Endothelial cell of umbilical vein (primary cell): ENCODE measurements around the gene CEP350. TPM values are rescaled to one million over a fixed set of nuclear protein-coding genes. Genes with fewer than 3 reads are reported as not detected.

Source experiments
- BruUV-seq: library from RNA; stranded (reverse); fragments of 400-500 nt; replicated peaks from 2 replicates; lab custom pipeline; 2021; lab: Mats Ljungman, UMichigan
- CTCF ChIA-PET: fragments of 300-600, 350-600 bp; sonication (Branson Sonifier 250); formaldehyde crosslinking; loops from one replicate; lab custom pipeline; 2021; ENCODE audit warnings: antibody characterized with exemption, inconsistent platforms; lab: Charles Lee
- POLR2A ChIA-PET: fragments of 300-600, 350-600 bp; sonication (Branson Sonifier 250); formaldehyde crosslinking; loops from one replicate; lab custom pipeline; 2021; ENCODE audit warnings: antibody characterized with exemption, inconsistent platforms; lab: Charles Lee
- DNase-seq: peaks from one replicate; pipeline ENCODE4 v3.0.0-alpha.2; 2011; ENCODE audit warnings: low read depth, low spot score
- FAIRE-seq: peaks from 2 replicates; lab custom pipeline; 2011; peaks lifted over from hg19 to GRCh38; lab: Jason Lieb, UNC
- H2AFZ ChIP-seq: 2 replicates; pipeline ENCODE4 v1.6.0; 2012; ENCODE audit warnings: low read depth, low read length, control low read depth, inconsistent platforms
- H3K27ac ChIP-seq: 2 replicates; pipeline ENCODE4 v1.5.1; 2011; ENCODE audit warnings: low read depth, mild to moderate bottlenecking, control low read depth, low read length, moderate library complexity; ENCODE audit not compliant: insufficient read depth
- H3K27me3 ChIP-seq, 2 experiments: 2 replicates each; pipeline versions ENCODE4 v1.6.0 to v1.6.1; 2011; ENCODE audit warnings: low read length in 2 of 2, mixed read lengths in 1 of 2; ENCODE audit not compliant: control insufficient read depth in 2 of 2, insufficient read depth in 2 of 2
- H3K36me3 ChIP-seq, 2 experiments: 2 replicates in 1 of 2; 3 replicates in 1 of 2; pipeline ENCODE4 v1.5.1; 2011; ENCODE audit warnings: low read length in 2 of 2, mild to moderate bottlenecking in 1 of 2, moderate library complexity in 1 of 2; ENCODE audit not compliant: control insufficient read depth in 2 of 2, insufficient read depth in 2 of 2; ENCODE audit errors: extremely low read depth in 1 of 2
- H3K4me1 ChIP-seq: 3 replicates; pipeline ENCODE4 v1.5.1; 2011; ENCODE audit warnings: mild to moderate bottlenecking, low read length; ENCODE audit not compliant: control insufficient read depth, insufficient read depth; ENCODE audit errors: extremely low read depth
- H3K4me2 ChIP-seq: 2 replicates; pipeline ENCODE4 v1.6.1; 2011; ENCODE audit warnings: low read length, control low read depth, mixed read lengths; ENCODE audit not compliant: insufficient read depth
- H3K4me3 ChIP-seq, 3 experiments: fragments of 200-600 bp in 1 of 3; sonication (generic), shearing (Covaris generic) in 1 of 3; replicated peaks in 1 of 3; 2 replicates each; pipeline ENCODE4 v1.5.1; 2011 to 2016; ENCODE audit warnings: control low read depth in 3 of 3, low read length in 3 of 3, mild to moderate bottlenecking in 2 of 3, inconsistent platforms in 1 of 3, low read depth in 1 of 3, moderate library complexity in 1 of 3; ENCODE audit not compliant: insufficient read depth in 1 of 3
- H3K79me2 ChIP-seq: 2 replicates; pipeline ENCODE4 v1.6.0; 2012; ENCODE audit warnings: low read length, inconsistent platforms; ENCODE audit not compliant: control insufficient read depth, insufficient read depth
- H3K9ac ChIP-seq: replicated peaks from 2 replicates; pipeline ENCODE3; 2011; ENCODE audit warnings: low read length, control low read depth; ENCODE audit not compliant: insufficient read depth; ENCODE audit errors: extremely low read depth
- H3K9me1 ChIP-seq: replicated peaks from 3 replicates; pipeline ENCODE4 v1.6.0; 2011; ENCODE audit warnings: mild to moderate bottlenecking, low read length; ENCODE audit not compliant: control insufficient read depth, insufficient read depth; ENCODE audit errors: extremely low read depth
- H3K9me3 ChIP-seq: replicated peaks from 2 replicates; pipeline ENCODE4 v1.5.1; 2012; ENCODE audit warnings: low read length, inconsistent platforms; ENCODE audit not compliant: control insufficient read depth, insufficient read depth
- H4K20me1 ChIP-seq: replicated peaks from 2 replicates; pipeline ENCODE3; 2011; ENCODE audit warnings: mild to moderate bottlenecking, low read length; ENCODE audit not compliant: control insufficient read depth, insufficient read depth; ENCODE audit errors: extremely low read depth
- EZH2 ChIP-seq: IDR thresholded peaks from 2 replicates; pipeline ENCODE4 v1.6.1; 2012; ENCODE audit warnings: borderline replicate concordance, low read depth, mild to moderate bottlenecking, moderate library complexity, low read length, inconsistent platforms; ENCODE audit not compliant: severe bottlenecking
- FOS ChIP-seq: IDR thresholded peaks from 2 replicates; pipeline ENCODE4 v1.6.1; 2011; ENCODE audit warnings: mild to moderate bottlenecking, low read length, moderate library complexity, borderline replicate concordance; ENCODE audit not compliant: insufficient read depth
- GATA2 ChIP-seq: IDR thresholded peaks from 2 replicates; pipeline ENCODE4 v1.7.0; 2011; ENCODE audit warnings: low read depth, mild to moderate bottlenecking, moderate library complexity, mixed read lengths, low read length; ENCODE audit not compliant: insufficient read length, insufficient read depth
- JUN ChIP-seq: IDR thresholded peaks from 2 replicates; pipeline ENCODE4 v1.6.1; 2011; ENCODE audit warnings: borderline replicate concordance, low read depth; ENCODE audit not compliant: insufficient read length, insufficient read depth
- MYC ChIP-seq: IDR thresholded peaks from one replicate; pipeline ENCODE4 v1.6.1; 2011; ENCODE audit warnings: mild to moderate bottlenecking, low read depth, low read length
- POLR2A ChIP-seq: IDR thresholded peaks from 2 replicates; pipeline ENCODE4 v1.6.1; 2012; ENCODE audit warnings: low read depth, mild to moderate bottlenecking, control low read depth, low read length
- POLR2AphosphoS5 ChIP-seq: IDR thresholded peaks from 2 replicates; pipeline ENCODE4 v1.6.1; 2012; ENCODE audit warnings: low read depth, mild to moderate bottlenecking, control low read depth, low read length, moderate library complexity; ENCODE audit not compliant: insufficient read depth
- dilution Hi-C: fragments of 300-500 bp; cut with MboI; formaldehyde crosslinking; loops from one replicate; pipeline ENCODE4 v1.15.0; 2019; ENCODE audit warnings: low sequenced_read_pairs; ENCODE audit not compliant: extremely low pct_ligation_motif_present
- intact Hi-C: fragments of 100-400 bp; cut with micrococcal nuclease; formaldehyde crosslinking; loops from one replicate; pipeline ENCODE4 v1.10.0; 2022
- polyA plus RNA-seq, 4 experiments: library from polyadenylated mRNA; depleted of rRNA in 3 of 4; stranded (reverse) in 3 of 4; unstranded in 1 of 4; fragments of >200 nt; gene quantifications; 2 replicates each; pipeline versions ENCODE4 v1.2.1 to v1.2.3, GENCODE V29; 2011 to 2012; ENCODE audit warnings: missing spikeins in 1 of 4
- total RNA-seq: library from RNA; stranded (reverse); gene quantifications from 2 replicates; pipeline ENCODE4 v1.2.3, GENCODE V29; 2021
- TF ChIP-seq, protein P1 (sequence below): IDR thresholded peaks from 2 replicates; pipeline ENCODE4 v1.6.1; 2011; ENCODE audit not compliant: insufficient read depth, insufficient read length
- TF ChIP-seq, protein P2 (sequence below), 2 donors: IDR thresholded peaks; 1 replicate in 1 of 2; 2 replicates in 1 of 2; pipeline ENCODE4 v1.5.1; 2011; ENCODE audit warnings: low read length in 2 of 2, mild to moderate bottlenecking in 2 of 2, moderate library complexity in 2 of 2, control low read depth in 1 of 2, inconsistent platforms in 1 of 2, low read depth in 1 of 2; ENCODE audit not compliant: insufficient read depth in 1 of 2; ENCODE audit errors: extremely low read depth in 1 of 2

The CEP350 gene
- total and polyA plus RNA-seq, 2 donors (not counting 3 experiments of a cell fraction or from before 2014, with no cell fraction given), result 4.8 to 30.1 TPM

DNA sequence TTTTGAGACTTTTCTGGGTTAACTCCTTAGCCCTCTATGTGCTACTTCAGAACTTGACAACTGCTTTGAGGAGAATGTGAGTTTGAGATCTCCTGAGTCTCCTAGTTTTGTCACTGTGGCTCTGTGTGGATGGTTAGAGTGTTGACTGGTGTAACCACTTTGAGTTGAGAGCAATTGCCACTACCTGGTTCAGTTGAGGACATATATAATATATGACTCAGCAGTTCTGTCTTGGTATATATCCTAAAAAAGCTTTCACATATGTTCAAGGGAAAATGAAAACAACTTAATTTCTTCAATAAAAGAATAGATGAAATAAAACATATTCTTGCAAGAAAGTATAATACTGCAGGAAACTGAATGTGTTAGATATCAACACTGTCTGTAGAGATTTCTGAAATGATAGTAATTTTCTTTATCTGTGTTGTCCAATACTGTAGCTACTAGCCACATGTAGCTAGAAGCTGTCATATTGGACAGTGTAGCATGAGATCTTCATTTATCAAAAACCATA lies 103.3 kb downstream of the CEP350 start:
- CTCF ChIA-PET, result no interaction called here

More for the DNA sequence above, 103.3 kb downstream of the CEP350 start:
- no peaks in the 10 kb centered on the region for H3K4me1 ChIP-seq
- DNase-seq, result no peak
- no TSS peak for BruUV-seq
- H3K4me3 ChIP-seq, result no peak overlapping the region
- POLR2A ChIA-PET, result no interaction called here
- no peak overlapping the region for H3K9ac ChIP-seq
- H2AFZ ChIP-seq, result no peak overlapping the region
- no peak overlapping the region for H3K27ac ChIP-seq
- no peak for TF ChIP-seq GATA2
- no peak for TF ChIP-seq FOS
- no peak for TF ChIP-seq JUN
- TF ChIP-seq, protein P1, sequence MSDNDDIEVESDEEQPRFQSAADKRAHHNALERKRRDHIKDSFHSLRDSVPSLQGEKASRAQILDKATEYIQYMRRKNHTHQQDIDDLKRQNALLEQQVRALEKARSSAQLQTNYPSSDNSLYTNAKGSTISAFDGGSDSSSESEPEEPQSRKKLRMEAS, result no peak
- no peak for TF ChIP-seq POLR2AphosphoS5
- TF ChIP-seq POLR2A, result no peak
- TF ChIP-seq, protein P2, sequence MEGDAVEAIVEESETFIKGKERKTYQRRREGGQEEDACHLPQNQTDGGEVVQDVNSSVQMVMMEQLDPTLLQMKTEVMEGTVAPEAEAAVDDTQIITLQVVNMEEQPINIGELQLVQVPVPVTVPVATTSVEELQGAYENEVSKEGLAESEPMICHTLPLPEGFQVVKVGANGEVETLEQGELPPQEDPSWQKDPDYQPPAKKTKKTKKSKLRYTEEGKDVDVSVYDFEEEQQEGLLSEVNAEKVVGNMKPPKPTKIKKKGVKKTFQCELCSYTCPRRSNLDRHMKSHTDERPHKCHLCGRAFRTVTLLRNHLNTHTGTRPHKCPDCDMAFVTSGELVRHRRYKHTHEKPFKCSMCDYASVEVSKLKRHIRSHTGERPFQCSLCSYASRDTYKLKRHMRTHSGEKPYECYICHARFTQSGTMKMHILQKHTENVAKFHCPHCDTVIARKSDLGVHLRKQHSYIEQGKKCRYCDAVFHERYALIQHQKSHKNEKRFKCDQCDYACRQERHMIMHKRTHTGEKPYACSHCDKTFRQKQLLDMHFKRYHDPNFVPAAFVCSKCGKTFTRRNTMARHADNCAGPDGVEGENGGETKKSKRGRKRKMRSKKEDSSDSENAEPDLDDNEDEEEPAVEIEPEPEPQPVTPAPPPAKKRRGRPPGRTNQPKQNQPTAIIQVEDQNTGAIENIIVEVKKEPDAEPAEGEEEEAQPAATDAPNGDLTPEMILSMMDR (IDR thresholded peaks at IDR 0.05; ENCODE audit: extremely low read depth in 1 of 2, insufficient read depth in 1 of 2, low read depth in 1 of 2, low read length in 2 of 2), result no peak
- no peak for TF ChIP-seq MYC
- TF ChIP-seq EZH2, result no peak
- intact Hi-C loops, result no loop called here
- H3K27me3 ChIP-seq, result no peaks in the 10 kb centered on the region
- H3K4me2 ChIP-seq, result no peak overlapping the region
- no peaks in the 10 kb centered on the region for H3K9me3 ChIP-seq
- no peak for FAIRE-seq
- no peaks in the 10 kb centered on the region for H3K9me1 ChIP-seq
- dilution Hi-C loops, result no loop called here
- no peaks in the 10 kb centered on the region for H3K79me2 ChIP-seq
- no peaks in the 10 kb centered on the region for H4K20me1 ChIP-seq
- H3K36me3 ChIP-seq, result peaks cover 2 to 3% of the 10 kb centered on the region in 2 experiments
